Measurements from ENCODE around the gene ZWILCH.
A peak's percentile ranks its signal among the peaks of the same experiment; 100 is the strongest.

Gene ZWILCH

DNA sequence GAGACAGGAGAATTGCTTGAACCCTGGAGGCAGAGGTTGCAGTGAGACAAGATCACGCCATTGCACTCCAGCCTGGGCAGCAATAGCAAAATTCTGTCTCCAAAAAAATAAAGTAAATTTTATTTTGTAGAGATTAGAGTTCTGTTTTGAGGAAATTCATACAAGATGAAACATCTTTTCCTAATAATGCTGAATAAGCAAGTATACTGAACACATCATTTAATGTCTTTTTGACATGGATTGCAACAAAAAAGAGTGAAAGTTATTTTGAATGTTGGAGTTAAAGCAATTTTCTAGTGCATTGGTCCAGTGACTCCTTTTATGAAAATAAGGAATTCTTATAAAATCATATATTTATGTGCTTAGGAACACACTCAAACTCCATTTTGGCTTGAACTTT, 40.1 kb downstream of the ZWILCH start:
- no peak for DNase-seq (ENCODE audit: low read depth)

DNA sequence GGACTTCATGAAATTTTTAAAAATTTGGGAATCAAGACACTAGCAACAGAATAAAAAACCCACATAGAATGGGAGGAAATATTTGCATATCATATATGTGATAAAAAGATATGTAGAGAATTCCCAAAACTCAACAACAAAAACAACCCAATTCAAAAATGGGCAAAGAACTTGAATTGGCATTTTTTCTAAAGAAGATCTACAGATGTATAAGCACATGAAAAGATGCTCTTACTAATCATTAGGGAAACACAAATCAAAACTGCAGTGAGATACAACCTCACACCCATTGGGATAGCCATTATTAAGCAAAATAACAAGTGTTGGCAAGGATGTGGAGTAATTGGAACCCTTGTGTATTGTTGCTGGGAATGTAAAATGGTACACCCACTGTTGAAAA, 50.6 kb downstream of the ZWILCH start:
- no peak for DNase-seq (ENCODE audit: low read depth)

DNA sequence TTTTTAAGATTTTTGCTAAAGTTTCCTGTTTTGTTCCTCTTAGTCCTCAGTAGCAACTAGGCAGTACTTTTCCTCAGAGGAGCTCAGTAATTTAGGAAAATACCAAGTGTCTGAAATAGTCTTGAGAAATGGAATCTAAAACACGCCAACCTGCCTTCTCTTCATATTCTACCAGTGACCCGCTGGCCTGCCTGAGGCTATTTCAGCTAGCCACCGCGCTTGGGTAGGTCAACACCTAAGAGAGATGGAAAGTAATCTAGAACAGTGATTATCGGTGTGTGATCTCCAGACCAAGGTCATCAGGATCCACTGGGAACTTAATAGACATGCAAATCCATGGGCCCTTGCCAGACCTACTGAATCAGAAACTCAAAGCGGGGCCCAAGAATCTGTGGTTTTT, 53.1 kb downstream of the ZWILCH start:
- DNase-seq (ENCODE audit: low read depth): no peak

DNA sequence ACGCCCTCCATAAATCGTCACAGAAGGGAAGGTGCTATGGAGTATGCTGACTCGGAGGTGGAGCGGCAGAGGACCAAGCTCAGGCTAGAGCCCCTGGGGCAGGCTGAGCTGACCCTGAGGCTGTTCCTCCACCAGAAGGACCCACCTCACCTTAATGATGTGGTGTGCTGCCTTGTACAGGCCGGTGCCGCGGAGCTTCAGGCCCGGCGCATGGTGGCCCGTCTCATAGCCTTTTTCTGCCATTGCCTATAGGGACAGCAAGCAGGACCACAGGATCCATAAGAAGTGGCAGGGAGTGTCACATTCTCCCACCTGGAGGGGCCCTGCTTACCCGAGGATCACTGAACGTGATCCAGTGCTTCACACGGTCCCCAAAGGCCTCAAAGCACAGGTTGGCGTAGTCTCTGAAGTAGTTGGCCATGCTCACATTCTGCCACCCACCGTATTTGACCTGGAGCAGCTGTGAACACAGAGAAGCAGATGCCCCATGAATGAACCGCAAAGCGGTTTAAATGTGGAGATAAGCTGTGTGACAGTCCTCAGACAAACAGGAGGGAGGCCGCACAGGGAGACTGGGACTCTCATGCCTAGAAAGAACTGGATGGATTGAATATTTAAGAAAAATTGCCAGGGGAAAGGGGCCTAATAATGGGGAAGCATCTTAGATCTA, 55.9 kb downstream of the ZWILCH start:
- DNase-seq (ENCODE audit: low read depth): no peak

DNA sequence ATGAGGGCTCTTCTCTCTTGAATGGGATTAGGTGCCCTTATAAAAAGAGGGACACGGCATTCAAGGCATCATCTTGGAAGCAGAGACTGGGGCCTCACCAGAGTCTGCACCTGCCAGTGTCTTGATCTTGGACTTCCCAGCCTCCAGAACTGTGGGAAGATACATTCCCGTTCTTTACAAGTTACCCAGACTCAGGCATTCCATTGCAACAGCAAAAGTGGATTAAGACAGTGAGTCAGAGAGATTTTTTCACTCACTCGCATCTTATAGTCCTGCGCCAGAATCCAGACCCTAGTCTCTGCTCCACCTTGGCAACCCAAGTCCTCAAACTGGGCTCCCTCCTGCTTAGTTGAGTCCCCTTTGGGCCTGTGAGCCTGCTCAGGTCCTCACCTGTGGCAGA, 58.0 kb downstream of the ZWILCH start:
- no peak for DNase-seq (ENCODE audit: low read depth)

DNA sequence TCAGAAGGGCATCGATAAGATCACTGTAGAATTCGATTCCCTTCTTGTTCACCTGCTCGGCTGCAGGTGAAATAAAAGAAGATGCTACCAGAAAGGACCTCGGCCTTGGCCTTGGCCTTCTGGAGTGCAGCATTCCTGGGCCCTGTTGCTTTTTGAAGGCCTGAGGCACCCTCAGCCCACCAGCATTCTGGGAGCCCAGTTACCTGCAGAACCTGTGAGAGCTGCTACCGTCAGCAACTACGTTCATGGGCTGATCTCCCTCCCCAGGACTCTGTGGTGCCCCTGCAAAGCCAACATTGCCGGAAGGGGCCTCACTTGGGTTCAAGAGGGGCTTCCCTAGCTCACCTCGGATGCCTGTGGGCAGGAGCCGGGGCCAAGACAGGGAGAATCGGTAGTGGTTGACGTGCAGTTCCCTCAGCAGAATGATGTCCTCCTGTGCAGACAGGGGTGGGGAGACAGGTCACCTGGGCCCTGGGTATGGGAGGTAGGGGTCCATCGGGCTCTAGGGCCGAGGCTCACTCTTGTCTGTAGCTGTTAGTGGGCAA, 58.5 kb downstream of the ZWILCH start:
- no peak for DNase-seq (ENCODE audit: low read depth)

DNA sequence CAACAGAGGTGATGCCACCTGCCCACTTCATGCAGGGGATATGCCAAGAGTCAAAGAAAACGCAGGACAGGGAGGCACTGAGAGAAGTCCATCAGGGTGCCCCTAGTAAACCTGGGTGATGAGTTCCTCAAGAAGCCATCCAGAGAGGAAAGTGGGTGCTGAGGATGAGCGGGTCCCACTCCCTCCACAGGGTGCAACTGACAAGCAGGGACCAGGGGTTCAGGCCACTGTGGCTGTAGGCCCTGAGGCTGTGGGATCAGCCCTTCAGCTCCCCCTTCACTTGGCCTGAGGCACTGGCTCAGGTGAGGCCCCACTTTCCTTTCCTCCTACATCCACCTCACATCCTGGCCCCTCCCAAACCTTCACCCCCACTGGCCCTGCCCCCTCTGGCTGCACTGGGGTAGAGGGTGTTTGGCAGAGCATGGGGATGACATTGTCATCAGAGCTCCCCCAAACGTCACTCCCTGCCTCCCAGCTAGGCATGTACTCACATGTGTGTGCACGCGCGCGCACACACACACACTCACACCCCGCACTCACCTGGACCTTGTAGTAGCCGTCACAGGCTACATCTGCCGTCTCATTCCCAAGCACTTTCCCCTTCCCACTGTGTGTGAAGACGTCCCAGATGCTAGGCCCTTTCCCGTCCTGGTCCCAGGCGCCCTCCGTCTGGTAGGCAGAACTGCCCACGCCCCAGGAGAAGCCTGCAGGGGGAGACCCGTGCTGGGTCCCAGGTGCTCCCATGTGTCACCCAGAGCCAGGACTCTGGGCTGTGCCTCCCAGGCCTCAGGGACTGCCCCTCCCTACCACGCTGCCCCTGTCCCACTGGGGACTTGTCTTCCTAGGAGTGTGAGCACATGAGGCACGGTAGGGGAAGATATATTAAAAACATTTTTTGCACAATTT, 59.3 kb downstream of the ZWILCH start:
- no peak for DNase-seq (ENCODE audit: low read depth)

DNA sequence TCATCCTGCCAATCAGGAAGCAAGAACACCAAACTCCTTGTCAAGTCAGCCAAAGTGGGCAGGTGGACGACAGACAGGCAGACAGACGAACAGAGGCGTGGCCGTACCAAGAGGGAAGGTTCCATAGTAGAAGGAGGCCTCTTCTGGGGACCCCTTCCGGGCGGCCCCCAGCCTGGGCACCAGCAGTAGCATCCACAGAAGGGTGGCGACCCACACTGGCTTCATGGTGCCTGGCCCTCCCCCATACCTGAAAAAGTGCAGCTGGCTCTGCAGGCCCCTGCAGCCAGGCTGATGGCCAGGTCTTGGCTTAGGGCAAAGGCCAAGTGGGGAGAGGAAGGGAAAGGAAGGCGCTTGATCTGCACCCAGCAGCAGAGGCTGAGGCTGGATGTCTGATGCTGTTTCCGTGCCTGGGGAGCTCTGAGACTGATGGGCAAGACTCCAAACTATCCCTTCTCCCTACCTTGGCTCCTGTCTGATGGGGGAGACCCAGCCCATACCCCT, 60.1 kb downstream of the ZWILCH start:
- DNase-seq (ENCODE audit: low read depth): no peak

DNA sequence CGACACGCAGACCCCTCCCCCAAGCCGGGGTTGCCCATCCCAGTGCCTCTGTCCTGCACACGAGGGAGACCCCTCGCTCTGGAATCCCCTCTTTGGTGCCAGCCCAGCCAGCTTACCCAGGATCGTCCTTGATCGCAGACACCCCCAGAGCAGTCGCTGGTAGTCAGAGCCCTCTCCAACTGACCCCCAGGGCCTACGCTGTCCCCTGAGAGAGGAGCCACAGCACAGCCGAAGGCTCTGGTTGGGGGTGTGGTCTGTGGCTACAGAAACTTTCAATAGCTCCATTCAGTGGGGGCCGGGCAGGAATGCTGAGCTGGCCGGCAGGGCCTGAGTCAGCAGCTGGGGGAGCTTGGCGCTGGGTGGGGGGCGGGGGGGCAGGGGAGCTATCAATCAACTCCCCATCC, 60.6 kb downstream of the ZWILCH start, which contains the start of gene LCTL:
LCTL (minus strand) TSS at position 258 of the 404 bp plus-strand sequence. CDS start 633 bp downstream, outside the sequence.
- DNase-seq (ENCODE audit: low read depth): no peak

DNA sequence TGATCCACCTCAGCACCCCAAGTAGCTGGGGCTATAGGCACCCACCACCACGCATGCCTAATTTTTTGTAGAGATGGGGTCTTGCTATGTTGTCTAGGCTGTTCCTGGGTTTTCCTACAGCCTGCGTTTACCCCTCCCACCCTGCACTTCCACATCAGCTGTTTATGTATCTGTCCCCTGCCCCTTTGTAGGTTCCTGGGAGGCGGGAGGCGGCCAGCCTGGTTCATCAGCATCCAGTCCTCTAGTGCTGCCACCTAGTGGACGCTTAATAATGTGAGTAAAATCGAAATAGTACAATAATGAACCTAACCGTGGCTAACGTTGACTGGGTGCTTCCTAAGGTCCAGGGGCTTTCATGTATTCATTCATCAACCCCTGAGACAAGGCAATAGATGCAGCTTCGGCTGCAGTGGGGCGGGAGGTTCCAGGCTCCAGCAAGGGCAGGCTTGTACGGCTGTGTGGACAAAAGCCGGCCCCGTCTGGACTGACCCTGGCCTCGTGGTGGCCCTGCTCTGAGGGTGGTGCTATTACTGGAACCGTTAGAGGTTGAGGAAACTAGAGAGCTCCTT, 61.9 kb downstream of the ZWILCH start:
- peak; percentile 11 for DNase-seq (ENCODE audit: low read depth)

DNA sequence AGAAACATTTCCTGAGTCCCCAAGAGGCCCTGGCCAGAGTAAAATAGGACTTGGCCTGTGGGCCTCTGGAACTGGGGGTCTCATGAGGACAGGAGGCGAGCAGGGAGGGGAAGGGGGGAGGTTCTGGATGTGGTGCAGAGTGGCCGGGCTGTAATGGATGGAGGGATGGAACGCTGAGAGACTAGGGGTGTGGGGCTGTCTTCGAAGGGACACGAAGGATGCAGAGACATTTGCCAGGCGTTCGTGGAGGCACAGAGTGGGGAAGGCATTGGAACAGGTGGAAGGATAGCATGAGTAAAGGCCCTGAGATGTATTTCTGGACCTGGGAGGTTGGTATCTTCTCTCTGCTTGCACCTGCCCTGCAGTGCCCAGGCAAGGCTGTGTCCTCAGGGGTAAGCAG, 62.8 kb downstream of the ZWILCH start:
- no peak for DNase-seq (ENCODE audit: low read depth)

DNA sequence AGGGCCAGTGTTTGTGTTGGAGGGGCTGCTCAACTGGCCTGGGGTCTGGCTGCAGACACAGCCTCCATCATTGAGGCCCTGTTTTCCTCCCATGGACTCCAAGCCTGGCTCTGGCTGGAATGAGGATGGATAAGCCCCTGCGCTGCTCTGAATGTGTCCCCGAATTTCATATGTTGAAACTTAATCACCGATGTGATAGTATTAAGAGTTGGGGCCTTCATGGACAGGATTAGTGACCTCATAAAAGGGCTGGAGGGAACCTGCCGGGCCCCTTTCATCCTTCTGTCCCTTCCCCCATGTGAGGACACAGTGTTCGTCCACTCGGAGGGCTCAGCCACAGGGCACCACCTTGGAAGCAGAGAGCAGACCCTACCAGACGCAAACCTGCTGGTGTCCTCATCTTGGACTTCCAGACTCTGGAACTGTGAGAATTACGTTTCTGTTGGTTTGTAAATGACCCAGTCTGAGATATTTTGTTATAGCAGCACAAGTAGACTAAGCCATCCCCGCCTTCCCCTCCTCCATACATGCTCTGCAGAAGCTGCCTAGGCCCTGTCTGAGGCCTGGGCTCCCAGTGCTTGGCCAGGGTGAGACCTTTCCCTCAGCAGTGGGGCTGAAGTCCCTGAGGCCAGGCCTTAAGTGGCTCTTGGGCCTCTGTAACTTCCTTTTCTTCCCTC, 64.5 kb downstream of the ZWILCH start:
- DNase-seq (ENCODE audit: low read depth): no peak

DNA sequence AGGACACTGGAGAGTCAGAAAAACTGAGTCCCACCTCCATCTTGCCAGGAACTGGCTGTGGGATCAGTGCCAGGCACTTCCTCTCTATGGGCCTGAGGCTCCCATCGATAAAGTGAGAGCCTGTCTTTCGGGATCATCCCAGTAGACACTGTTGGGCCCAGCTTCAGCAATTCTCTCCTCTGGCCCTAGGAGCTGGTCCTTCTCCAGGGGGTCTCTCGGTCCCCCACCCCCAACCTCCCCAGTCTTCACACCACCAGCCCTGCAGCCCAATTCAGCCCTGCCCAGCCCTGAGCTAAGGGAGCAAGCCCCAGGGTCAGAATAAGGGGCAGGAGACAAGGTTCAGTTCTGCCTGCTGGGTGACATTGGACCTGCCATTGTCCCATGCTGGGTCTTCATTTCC, 65.2 kb downstream of the ZWILCH start:
- no peak for DNase-seq (ENCODE audit: low read depth)

DNA sequence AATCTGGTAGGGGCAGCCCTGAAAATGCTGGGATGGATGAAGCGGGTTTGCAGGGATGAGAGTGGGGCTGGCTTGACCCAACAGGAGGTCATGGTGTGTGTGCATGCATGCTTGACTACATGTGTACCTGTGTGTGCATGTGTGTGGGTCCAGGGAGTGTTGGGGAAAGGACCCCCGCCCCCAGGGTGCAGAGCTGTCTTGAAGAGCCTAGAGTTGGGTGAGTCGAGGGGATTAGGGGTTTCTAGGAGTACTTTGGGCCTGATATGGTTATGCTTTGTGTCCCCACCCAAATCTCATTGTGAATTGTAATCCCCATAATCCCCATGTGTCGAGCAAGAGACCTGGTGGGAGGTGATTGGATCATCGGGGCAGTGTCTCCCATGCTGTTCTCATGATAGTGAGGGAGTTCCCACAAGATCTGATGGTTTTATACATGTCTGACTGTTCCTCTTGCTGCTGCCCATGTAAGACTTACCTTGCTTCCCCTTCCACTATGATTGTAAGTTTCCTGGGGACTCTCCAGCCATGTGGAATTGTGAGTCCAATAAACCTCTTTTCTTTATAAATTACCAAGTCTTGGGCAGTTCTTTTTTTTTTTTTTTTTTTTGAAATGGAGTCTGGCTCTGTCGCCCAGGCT, 65.8 kb downstream of the ZWILCH start:
- DNase-seq (ENCODE audit: low read depth): no peak

DNA sequence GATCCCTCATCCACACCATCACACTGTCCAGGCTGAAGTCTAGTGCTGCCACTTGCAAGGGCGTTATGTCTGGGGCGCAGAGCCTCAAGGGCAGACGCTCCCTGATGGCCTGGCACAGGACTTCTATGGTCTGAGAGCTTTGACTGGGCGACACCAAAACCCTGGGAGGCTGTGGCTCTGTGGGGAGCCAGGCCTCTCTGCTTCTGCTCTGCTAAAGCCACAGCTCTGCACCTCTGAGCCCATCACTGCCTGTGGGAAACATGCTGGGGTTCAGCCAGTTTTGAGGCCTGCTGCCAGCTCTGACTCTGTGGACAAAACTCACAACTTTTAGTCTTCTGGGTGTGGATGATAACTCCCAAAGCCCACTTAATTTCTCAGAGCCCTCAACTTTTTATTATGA, 67.0 kb downstream of the ZWILCH start:
- DNase-seq (ENCODE audit: low read depth): no peak

DNA sequence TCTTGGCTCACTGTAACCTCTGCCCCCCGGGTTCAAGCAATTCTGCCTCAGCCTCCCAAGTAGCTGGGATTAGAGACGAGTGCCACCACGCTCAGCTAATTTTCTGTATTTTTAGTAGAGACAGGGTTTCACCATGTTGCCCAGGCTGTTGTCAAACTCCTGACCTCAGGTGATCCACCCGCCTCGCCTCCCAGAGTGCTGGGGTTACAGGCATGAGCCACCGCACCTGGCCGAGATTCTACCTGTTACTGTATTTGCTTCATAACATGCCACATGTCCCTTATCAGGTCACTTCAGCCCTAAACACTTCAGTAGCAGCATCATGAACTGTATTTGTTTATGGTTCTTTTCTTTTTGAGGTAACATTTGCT, 68.2 kb downstream of the ZWILCH start:
- DNase-seq (ENCODE audit: low read depth): no peak

DNA sequence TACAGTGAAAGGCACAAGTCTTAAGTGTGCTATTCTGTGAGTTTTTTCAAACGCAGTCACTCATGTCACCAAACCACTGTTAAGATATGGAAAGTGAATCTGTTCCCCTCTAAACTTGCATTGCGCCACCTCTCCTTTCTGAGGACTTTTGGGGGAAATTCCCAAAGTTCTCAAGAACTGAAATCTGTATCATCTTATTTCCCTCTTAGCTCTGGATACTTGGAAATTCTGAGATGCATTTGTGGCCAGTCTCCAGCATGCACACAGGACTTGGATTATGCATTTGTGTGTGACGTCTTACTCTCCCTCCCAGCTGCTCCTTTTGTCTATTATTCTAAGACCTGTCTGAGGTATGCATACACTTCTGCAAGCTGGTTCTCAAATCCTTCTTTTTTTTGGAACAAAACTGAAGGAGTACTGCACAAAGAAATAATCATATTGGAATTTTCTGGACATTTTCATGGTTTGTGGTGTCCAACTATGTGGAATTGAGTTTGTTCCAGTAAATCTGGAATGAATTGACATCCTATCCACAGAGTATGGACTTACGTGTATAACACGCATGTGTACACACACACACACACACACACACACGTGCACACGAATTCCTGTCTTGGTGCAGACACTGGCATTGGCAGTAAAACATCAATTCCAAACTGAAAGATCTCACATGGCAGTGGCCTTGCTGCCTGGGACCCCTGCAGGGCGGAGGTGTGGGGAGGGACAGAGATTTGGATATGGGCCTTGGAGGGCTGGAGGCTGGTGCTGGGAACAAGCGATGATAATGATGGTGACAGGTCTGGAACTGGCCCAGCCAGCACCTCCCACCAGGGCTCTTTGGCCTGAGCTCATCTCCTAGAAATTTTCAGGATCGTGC, 68.8 kb downstream of the ZWILCH start:
- DNase-seq (ENCODE audit: low read depth): no peak

DNA sequence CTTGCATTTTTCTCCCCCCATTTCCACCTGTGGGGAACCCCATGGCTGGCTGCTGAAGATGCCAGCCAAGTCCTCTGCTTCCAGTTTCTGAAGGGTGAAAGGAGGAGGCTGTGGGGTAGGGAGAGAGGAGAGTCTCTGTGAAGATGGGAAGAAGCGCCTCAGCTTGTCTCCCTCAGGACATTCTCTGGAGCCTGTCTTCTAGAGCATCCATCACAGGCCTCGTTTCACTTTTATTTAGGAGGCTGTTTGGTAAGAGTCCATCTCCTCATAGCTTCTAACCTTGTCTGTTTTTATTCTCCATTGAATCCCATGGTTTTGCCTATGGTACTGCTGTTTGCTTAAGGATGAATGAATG, 69.4 kb downstream of the ZWILCH start:
- DNase-seq (ENCODE audit: low read depth): no peak

DNA sequence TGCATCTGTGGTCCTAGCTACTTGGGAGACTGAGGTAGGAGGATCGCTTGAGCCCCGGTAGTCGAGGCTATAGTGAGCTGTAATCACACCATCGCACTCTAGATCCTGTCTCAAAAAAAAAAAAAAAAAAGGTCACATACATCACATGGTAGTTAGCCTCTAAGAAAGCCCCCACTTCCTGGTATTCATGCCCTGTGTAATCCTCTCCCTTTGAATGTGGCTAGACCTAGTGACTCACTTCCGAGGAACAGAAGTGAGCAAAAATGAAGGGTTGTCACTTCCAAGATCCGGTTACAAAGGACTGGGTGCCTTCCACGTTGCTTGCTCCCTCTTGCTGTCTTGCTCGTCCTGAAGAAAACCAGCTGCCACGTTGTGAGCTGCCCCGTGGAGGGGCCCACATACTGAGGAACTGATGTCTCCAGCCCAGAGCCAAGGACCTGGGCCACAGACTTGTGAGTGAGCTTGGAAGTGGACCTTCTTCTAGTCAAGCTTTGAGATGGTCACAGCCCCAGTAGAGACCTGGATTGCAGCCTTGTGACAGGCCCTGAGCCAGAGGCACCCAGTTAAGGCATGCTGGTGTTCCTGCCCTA, 73.3 kb downstream of the ZWILCH start:
- DNase-seq (ENCODE audit: low read depth): no peak

DNA sequence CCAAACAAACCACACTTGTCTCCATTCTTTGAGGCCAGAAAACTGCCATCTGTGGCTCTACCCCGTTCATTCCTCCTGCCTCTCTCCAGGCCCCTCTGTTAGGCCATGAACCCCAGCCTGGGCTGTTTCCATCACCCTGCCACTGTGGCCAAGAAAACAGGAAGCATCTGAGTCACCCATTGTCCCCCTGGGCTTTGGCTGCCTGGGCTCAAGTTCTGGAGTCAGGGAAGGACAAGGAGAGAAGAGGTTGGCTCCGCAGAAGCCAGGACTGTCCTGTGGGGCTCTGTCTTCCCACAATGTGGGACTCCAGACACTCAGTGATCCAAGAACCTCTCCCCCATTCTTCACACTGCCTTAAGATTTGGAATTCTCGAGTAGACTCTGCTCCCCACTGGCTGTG, 75.5 kb downstream of the ZWILCH start:
- no peak for DNase-seq (ENCODE audit: low read depth)
